GM23248 (cell line): Measurements from ENCODE around the gene POC1A.

Experiments
- EZH2 ChIP-seq: fragments of 200-600 bp; sonication (generic); IDR thresholded peaks from 2 replicates; pipeline ENCODE4 v1.6.1; 2018; ENCODE audit warnings: antibody characterized with exemption, mild to moderate bottlenecking; ENCODE audit not compliant: insufficient read depth, poor library complexity, severe bottlenecking
- EZH2phosphoT487 ChIP-seq: fragments of 200-600 bp; sonication (generic); IDR thresholded peaks from 2 replicates; pipeline ENCODE4 v1.6.1; 2018; ENCODE audit warnings: antibody characterized with exemption, moderate library complexity, mild to moderate bottlenecking, low read depth; ENCODE audit not compliant: insufficient read depth

GRCh38 chr3:52143616-52144015 lies 10.6 kb downstream of the POC1A start:
- TF ChIP-seq EZH2phosphoT487 = no peak
- TF ChIP-seq EZH2 = no peak
